ENCODE results near the gene CAPN10. TPM values are rescaled to one million over a fixed set of nuclear protein-coding genes. Genes with fewer than 3 reads are reported as not detected.
"Not testable (repeated sequence)": the region's sequence is repeated elsewhere in the genome, so short reads cannot be mapped to it uniquely, and the experiment has no call there.

The CAPN10 gene
- 1 to 10 TPM; 5.0 to 9.9 (median 7.6) TPM for total RNA-seq
- polyA plus RNA-seq, result 10 to 100 TPM in 2 of 3 donors, 1 to 10 TPM in 1; 8.9 to 15.0 (median 13.1) TPM
- long read RNA-seq, donor 1, transcript CAPN10-207 (12 exons, 2,644 nt), result major isoform, 8 of 16 reads
- long read RNA-seq, donor 1, partial matches to known transcripts, result 3 of 16 reads
- long read RNA-seq, donor 1, other reads (novel, unspliced or antisense), result 4 of 16 reads
- long read RNA-seq, donor 2, transcript CAPN10-207 (12 exons, 2,644 nt), result major isoform, 11 of 27 reads
- long read RNA-seq, donor 2, partial matches to known transcripts, result 3 of 27 reads
- long read RNA-seq, donor 2, other reads (novel, unspliced or antisense), result 12 of 27 reads

GRCh38 chr2:240586198-240586918 is at the start of gene CAPN10:
Gene CAPN10 (plus strand): TSS chr2:240586734. CDS start chr2:240586912, 178 bp downstream.
- DNase-seq, result peak; percentile 99
- no peaks in the 10 kb centered on the region for H3K27me3 ChIP-seq (ENCODE audit: insufficient read depth in 3 of 3, low read length in 2 of 3)
- TF ChIP-seq CTCF (IDR thresholded peaks at IDR 0.05), result no peak
- peaks cover 0 to 21% of the 10 kb centered on the region in 2 donors for H3K36me3 ChIP-seq (ENCODE audit: insufficient read depth in 1 of 2, low read depth in 1 of 2)
- peak within 1 kb of the TSS; percentile 95 for H3K4me3 ChIP-seq
- WGBS, 3 donors, result 0 to 1% (median 1%) methylated on average over 70 to 88 of the region's 88 CpGs
- peak within 1 kb of the TSS; percentile 99 for H3K27ac ChIP-seq
- peaks cover 28% of the 10 kb centered on the region for H3K4me1 ChIP-seq
- intact Hi-C loops (cut with DNase I), result loop anchor here in 1 of 2 donors (10.0 kb wide), 1 partner anchor 408 kb away; the partner anchor contains the start of gene SNED1
- peaks cover under 1% of the 10 kb centered on the region for H3K9me3 ChIP-seq
- peak; percentile 95 to 97 (median 96) for ATAC-seq

- intact Hi-C loops (cut with DNase I), result no loop called here
- H3K36me3 ChIP-seq (ENCODE audit: insufficient read depth in 1 of 2, low read depth in 1 of 2), result peaks cover 0 to 19% of the 10 kb centered on the region in 2 donors
Measured at GRCh38 chr2:240538031-240538780, 48.3 kb upstream of the CAPN10 start.

GRCh38 chr2:240539101-240539500 is 47.4 kb upstream of the CAPN10 start:
- DNase-seq; H3K27ac ChIP-seq; H3K4me1 ChIP-seq; intact Hi-C loops (cut with DNase I); ATAC-seq; H3K4me3 ChIP-seq; H3K9me3 ChIP-seq; H3K27me3 ChIP-seq (ENCODE audit: insufficient read depth in 3 of 3, low read length in 2 of 3): not testable (repeated sequence)
- WGBS, 3 donors, result 97 to 98% (median 97%) methylated on average over 17 of the region's 17 CpGs
- H3K36me3 ChIP-seq (ENCODE audit: insufficient read depth in 1 of 2, low read depth in 1 of 2), result peaks cover 0 to 19% of the 10 kb centered on the region in 2 donors

More at GRCh38 chr2:240538031-240538780, 48.3 kb upstream of the CAPN10 start:
- Histone ChIP-seq H3K27ac (no peak overlapping the region), H3K4me3 (no peak overlapping the region), H3K4me1 (no peaks in the 10 kb centered on the region), H3K9me3 (no peaks in the 10 kb centered on the region), H3K27me3 (ENCODE audit: insufficient read depth in 3 of 3, low read length in 2 of 3) (no peaks in the 10 kb centered on the region)
- no peak for TF ChIP-seq CTCF (IDR thresholded peaks at IDR 0.05)
- ATAC-seq (no peak), DNase-seq (no peak)
- 95 to 98% (median 96%) methylated on average over 38 to 43 of the region's 43 CpGs for WGBS, 3 donors

- H3K4me3 ChIP-seq, result no peak overlapping the region
- no peaks in the 10 kb centered on the region for H3K9me3 ChIP-seq
- no peak overlapping the region for H3K27ac ChIP-seq
- intact Hi-C loops (cut with DNase I), result no loop called here
- H3K36me3 ChIP-seq (ENCODE audit: insufficient read depth in 1 of 2, low read depth in 1 of 2), result peaks cover 0 to 19% of the 10 kb centered on the region in 2 donors
- no peak for ATAC-seq
- H3K4me1 ChIP-seq, result no peaks in the 10 kb centered on the region
- no peak for TF ChIP-seq CTCF (IDR thresholded peaks at IDR 0.05)
- DNase-seq, result no peak
- H3K27me3 ChIP-seq (ENCODE audit: insufficient read depth in 3 of 3, low read length in 2 of 3), result no peaks in the 10 kb centered on the region
Measured at GRCh38 chr2:240539906-240540305, 46.6 kb upstream of the CAPN10 start.
